ENCODE measurements around the gene SYT8.

DNA sequence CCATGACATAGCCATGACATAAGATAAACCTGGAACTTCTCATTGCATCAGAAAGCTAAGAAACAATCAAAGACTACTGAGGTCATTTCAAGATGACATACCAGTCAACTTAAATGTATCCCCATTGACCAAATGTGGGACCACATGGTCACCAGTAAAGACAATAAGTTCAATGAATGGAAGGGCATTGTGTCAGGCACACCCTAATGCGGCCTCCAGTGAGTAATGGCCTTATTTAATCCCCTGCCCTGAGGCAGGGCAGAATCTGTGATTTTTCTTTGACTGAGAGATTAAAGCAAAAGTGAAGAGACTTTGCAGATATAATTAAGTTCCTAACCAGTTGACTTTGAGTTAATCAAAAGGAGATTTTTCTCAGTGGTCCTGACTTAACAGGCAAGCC is 17.3 kb upstream of the SYT8 start:
- TF ChIP-seq SP1 (IDR thresholded peaks at IDR 0.05) (no peak), ZNF384 (IDR thresholded peaks at IDR 0.05) (no peak)
